ENCODE data around the gene STK24. TPM values are rescaled to one million over a fixed set of nuclear protein-coding genes. Genes with fewer than 3 reads are reported as not detected.

The STK24 gene
- total RNA-seq, 1 donor from 2014 or later: 139 TPM

GRCh38 chr13:98613591-98613990, 36.7 kb upstream of the STK24 start:
- DNase-seq (ENCODE audit: extremely low spot score, unreplicated experiment): peak; percentile 13
- Mint-ChIP-seq H3K4me1 (ENCODE audit: unreplicated experiment) (no peaks in the 10 kb centered on the region), H3K9me3 (ENCODE audit: unreplicated experiment) (no peaks in the 10 kb centered on the region), H3K36me3 (ENCODE audit: unreplicated experiment) (no peaks in the 10 kb centered on the region), H3K4me3 (ENCODE audit: unreplicated experiment) (no peak overlapping the region), H3K27ac (ENCODE audit: unreplicated experiment) (no peak overlapping the region), H3K27me3 (ENCODE audit: unreplicated experiment) (peaks cover 30% of the 10 kb centered on the region)
- TF ChIP-seq CTCF (IDR thresholded peaks at IDR 0.05): no peak

DNA sequence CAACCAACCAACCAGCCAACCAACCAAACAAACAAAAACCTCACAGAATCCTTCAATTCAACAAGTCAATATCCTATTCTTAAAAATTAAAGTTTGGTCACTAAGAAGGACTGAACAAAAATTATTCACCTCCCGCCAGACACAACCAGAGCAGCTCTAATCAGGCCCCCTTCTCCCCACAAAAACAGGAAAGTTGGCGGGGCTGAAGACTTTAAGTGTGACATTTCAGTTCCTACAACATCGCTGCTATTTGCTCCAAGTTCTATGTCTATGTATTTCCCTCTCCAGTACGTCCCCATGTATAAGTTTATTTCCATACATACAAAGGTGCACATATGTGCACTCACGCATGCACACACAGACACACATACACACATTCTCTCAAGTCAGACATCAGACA, 32.8 kb upstream of the STK24 start:
- Mint-ChIP-seq H3K27ac (ENCODE audit: unreplicated experiment) (no peak overlapping the region), H3K4me3 (ENCODE audit: unreplicated experiment) (no peak overlapping the region), H3K9me3 (ENCODE audit: unreplicated experiment) (no peaks in the 10 kb centered on the region), H3K36me3 (ENCODE audit: unreplicated experiment) (no peaks in the 10 kb centered on the region), H3K4me1 (ENCODE audit: unreplicated experiment) (no peaks in the 10 kb centered on the region), H3K27me3 (ENCODE audit: unreplicated experiment) (peaks cover 34% of the 10 kb centered on the region)
- TF ChIP-seq CTCF (IDR thresholded peaks at IDR 0.05): no peak
- DNase-seq (ENCODE audit: extremely low spot score, unreplicated experiment): no peak

DNA sequence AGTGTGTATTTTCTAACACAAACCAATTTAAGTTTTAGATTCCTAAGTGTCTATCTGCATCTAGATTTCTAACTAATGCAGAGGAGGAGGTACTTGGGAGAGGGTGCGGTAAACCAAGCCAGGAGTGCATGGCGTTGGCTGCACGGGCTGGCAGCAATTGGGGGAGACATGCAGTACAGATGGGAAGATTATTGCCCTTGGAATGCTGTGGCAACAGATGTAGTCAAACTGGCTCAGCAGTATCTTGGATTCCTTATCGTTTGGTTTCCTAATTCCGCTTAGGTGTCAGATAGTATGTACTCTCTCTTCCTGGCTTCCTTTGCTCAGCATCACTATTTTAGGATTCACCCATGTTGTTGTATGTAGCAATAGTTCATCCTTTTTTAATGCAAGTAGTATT, 29.4 kb upstream of the STK24 start:
- Mint-ChIP-seq H3K4me1 (ENCODE audit: unreplicated experiment) (no peaks in the 10 kb centered on the region), H3K36me3 (ENCODE audit: unreplicated experiment) (no peaks in the 10 kb centered on the region), H3K27me3 (ENCODE audit: unreplicated experiment) (peaks cover 21% of the 10 kb centered on the region), H3K9me3 (ENCODE audit: unreplicated experiment) (no peaks in the 10 kb centered on the region), H3K27ac (ENCODE audit: unreplicated experiment) (no peak overlapping the region), H3K4me3 (ENCODE audit: unreplicated experiment) (no peak overlapping the region)
- TF ChIP-seq CTCF (IDR thresholded peaks at IDR 0.05): no peak
- DNase-seq (ENCODE audit: extremely low spot score, unreplicated experiment): peak; percentile 34

DNA sequence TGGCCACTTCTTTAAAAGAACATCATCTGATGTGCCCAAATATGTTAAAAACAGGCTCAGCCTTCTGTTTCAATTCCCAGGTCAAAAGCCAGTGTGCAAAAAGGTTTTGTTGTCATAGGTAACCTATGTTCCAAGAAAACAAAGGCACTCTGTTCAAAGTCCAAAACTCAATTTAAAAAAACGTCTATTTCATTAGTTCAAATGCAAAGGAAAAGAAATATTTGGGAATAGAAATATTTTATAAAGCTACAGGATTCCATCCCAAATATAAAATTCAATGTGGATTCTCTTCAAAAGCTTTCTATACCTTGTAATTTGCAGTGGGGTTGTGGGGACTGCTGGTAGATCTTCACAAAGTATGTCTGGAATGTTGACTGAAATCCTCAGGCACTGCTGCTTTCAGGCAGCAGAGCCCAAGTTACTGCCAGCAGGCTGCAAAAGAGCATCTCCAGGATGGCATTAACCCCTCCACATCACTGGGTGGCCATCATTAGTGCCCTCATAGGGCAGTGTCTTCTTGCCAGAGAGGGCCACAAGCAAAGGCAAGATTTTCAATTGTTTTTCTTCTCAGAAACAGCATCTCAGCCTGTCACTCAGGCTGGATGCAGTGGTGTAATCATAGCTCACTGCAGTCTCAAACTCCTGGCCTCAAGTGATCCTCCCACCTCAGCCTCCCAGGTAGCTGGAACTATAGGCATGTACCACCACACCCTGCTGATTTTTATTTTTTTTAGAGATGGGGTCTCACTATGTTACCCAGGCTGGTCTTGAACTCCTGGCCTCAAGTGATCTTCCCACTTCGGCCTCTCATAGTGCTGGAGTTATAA, 22.8 kb upstream of the STK24 start:
- H3K4me1 Mint-ChIP-seq (ENCODE audit: unreplicated experiment): peaks cover 10% of the 10 kb centered on the region
- DNase-seq (ENCODE audit: extremely low spot score, unreplicated experiment): peak; percentile 42
- no peak for TF ChIP-seq CTCF (IDR thresholded peaks at IDR 0.05)
- no peaks in the 10 kb centered on the region for H3K36me3 Mint-ChIP-seq (ENCODE audit: unreplicated experiment)
- no peaks in the 10 kb centered on the region for H3K27me3 Mint-ChIP-seq (ENCODE audit: unreplicated experiment)
- H3K9me3 Mint-ChIP-seq (ENCODE audit: unreplicated experiment): no peaks in the 10 kb centered on the region
- no peak overlapping the region for H3K27ac Mint-ChIP-seq (ENCODE audit: unreplicated experiment)
- H3K4me3 Mint-ChIP-seq (ENCODE audit: unreplicated experiment): no peak overlapping the region

DNA sequence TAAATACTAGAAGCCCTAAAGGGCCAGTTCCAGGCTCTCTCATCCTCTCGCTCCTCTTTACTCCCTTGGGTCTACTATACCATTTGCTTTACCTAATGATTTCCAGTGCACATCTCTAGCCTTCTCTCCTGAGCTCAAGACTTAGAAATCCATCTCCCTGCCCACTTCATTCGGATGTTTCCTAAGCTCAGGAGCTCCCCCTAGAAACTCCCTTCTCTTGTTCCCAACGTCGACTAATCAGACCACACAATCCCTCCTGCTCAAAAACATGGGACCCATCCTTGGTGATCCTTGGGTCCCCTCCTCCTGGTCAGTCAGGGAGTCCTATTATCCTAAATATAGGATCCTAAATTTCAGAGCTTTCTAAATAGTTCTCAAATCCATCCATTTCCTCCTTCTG, 21.1 kb upstream of the STK24 start:
- H3K4me1 Mint-ChIP-seq (ENCODE audit: unreplicated experiment): peaks cover 10% of the 10 kb centered on the region
- no peaks in the 10 kb centered on the region for H3K27me3 Mint-ChIP-seq (ENCODE audit: unreplicated experiment)
- no peak for DNase-seq (ENCODE audit: extremely low spot score, unreplicated experiment)
- no peak overlapping the region for H3K27ac Mint-ChIP-seq (ENCODE audit: unreplicated experiment)
- no peaks in the 10 kb centered on the region for H3K36me3 Mint-ChIP-seq (ENCODE audit: unreplicated experiment)
- no peak overlapping the region for H3K4me3 Mint-ChIP-seq (ENCODE audit: unreplicated experiment)
- no peaks in the 10 kb centered on the region for H3K9me3 Mint-ChIP-seq (ENCODE audit: unreplicated experiment)
- no peak for TF ChIP-seq CTCF (IDR thresholded peaks at IDR 0.05)

Data from osteocyte (in vitro differentiated cells).